Stimulated activated CD8-positive, alpha-beta memory T cell treated with anti-CD3 and anti-CD28 coated beads, Interleukin-15, amount 100 ng/mL, for 1 hour (primary cell): ENCODE measurements around the gene PER2.
"Not testable (repeated sequence)": the region's sequence is repeated elsewhere in the genome, so short reads cannot be mapped to it uniquely, and the experiment has no call there.

Experiments
- DNase-seq: peaks from one replicate; pipeline ENCODE4 v3.0.0-alpha.2; 2020; ENCODE audit warnings: low read depth

Gene PER2

GRCh38 chr2:238287737-238288649 is at the start of gene PER2:
Gene PER2, minus strand, starts transcription at chr2:238288610. Its CDS starts 10,674 bp downstream, at chr2:238277936.
- no peak for DNase-seq

GRCh38 chr2:238337846-238338245 is 49.4 kb upstream of the PER2 start:
- no peak for DNase-seq

- DNase-seq, result no peak
These were observed 48.5 kb upstream of the PER2 start for GRCh38 chr2:238336793-238337444.

- DNase-seq, result no peak
These were observed 47.7 kb upstream of the PER2 start for GRCh38 chr2:238336151-238336550.

GRCh38 chr2:238335591-238335990 is 47.2 kb upstream of the PER2 start:
- not testable (repeated sequence) for DNase-seq

- no peak for DNase-seq
These were observed 46.5 kb upstream of the PER2 start for GRCh38 chr2:238334885-238335284.

- no peak for DNase-seq
These were observed 43.5 kb upstream of the PER2 start for GRCh38 chr2:238331916-238332315.

- DNase-seq, result no peak
These were observed 42.0 kb upstream of the PER2 start for GRCh38 chr2:238330391-238330790.

- no peak for DNase-seq
These were observed 39.3 kb upstream of the PER2 start for GRCh38 chr2:238327751-238328150.

GRCh38 chr2:238326801-238327365 is 38.5 kb upstream of the PER2 start:
- no peak for DNase-seq

GRCh38 chr2:238325694-238326093 is 37.3 kb upstream of the PER2 start:
- DNase-seq, result no peak

GRCh38 chr2:238324248-238324647 is 35.8 kb upstream of the PER2 start:
- DNase-seq, result not testable (repeated sequence)

- DNase-seq, result no peak
These were observed 33.6 kb upstream of the PER2 start for GRCh38 chr2:238322001-238322411.

- no peak for DNase-seq
These were observed 33.1 kb upstream of the PER2 start for GRCh38 chr2:238321467-238321866.

GRCh38 chr2:238320648-238321281 is 32.4 kb upstream of the PER2 start:
- DNase-seq, result no peak

GRCh38 chr2:238320246-238320647 is 31.8 kb upstream of the PER2 start, which contains the start of gene TRAF3IP1:
Gene TRAF3IP1, plus strand, starts transcription at chr2:238320518. Its CDS starts 145 bp downstream, at chr2:238320663.
- DNase-seq, result peak; percentile 55

- no peak for DNase-seq
These were observed 26.7 kb upstream of the PER2 start for GRCh38 chr2:238315031-238315595.

- DNase-seq, result no peak
These were observed 26.2 kb upstream of the PER2 start for GRCh38 chr2:238314576-238314975.

- DNase-seq, result no peak
These were observed 25.6 kb upstream of the PER2 start for GRCh38 chr2:238313991-238314350.

- no peak for DNase-seq
These were observed 25.0 kb upstream of the PER2 start for GRCh38 chr2:238313289-238313990.

GRCh38 chr2:238310721-238311120 is 22.3 kb upstream of the PER2 start:
- DNase-seq, result not testable (repeated sequence)
